ENCODE results near the gene MBD6. TPM values are rescaled to one million over a fixed set of nuclear protein-coding genes. Genes with fewer than 3 reads are reported as not detected.

Gene MBD6
- total RNA-seq, 1 donor from 2014 or later = 3.6 TPM

DNA sequence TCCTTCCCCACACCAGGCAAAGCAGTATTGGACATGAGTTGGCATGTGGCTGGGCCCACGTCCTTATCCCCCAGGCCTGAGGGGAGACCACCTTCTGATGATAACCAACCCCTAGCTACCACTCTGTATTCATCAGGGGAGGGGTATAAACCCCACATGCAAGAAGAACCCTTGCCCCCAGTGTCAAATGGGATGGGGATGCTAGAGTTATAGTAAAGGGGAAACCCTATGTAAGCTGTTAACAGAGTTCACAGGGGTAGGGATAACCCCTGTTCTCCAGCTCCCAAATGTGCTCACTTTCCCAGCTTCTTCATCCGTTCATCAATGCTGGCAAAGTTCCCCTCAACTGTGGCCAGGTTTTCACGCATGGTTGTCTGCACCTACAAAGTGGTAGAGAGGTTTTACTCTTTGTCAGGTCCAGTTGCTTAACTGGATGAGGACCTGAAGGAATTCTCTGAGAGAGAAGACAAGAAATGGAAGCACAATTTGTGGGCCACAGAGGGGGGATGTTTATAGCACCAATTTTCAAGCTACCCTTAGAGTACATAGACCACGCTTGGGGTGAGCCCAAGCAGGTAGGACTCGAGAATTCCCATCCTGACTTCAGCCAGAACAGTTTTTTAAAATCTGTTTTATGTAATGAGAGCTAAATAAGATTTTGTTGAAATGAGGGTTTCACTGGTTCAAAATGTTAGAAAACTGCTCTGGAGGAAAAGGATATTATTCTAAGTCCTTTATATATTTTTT lies 7.9 kb downstream of the MBD6 start:
- TF ChIP-seq, protein P1, sequence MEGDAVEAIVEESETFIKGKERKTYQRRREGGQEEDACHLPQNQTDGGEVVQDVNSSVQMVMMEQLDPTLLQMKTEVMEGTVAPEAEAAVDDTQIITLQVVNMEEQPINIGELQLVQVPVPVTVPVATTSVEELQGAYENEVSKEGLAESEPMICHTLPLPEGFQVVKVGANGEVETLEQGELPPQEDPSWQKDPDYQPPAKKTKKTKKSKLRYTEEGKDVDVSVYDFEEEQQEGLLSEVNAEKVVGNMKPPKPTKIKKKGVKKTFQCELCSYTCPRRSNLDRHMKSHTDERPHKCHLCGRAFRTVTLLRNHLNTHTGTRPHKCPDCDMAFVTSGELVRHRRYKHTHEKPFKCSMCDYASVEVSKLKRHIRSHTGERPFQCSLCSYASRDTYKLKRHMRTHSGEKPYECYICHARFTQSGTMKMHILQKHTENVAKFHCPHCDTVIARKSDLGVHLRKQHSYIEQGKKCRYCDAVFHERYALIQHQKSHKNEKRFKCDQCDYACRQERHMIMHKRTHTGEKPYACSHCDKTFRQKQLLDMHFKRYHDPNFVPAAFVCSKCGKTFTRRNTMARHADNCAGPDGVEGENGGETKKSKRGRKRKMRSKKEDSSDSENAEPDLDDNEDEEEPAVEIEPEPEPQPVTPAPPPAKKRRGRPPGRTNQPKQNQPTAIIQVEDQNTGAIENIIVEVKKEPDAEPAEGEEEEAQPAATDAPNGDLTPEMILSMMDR (IDR thresholded peaks at IDR 0.05) = no peak
- TF ChIP-seq EZH2 (IDR thresholded peaks at IDR 0.05) (no peak), EZH2phosphoT487 (IDR thresholded peaks at IDR 0.05) (no peak)
- DNase-seq (ENCODE audit: low spot score) = no peak
- Histone ChIP-seq H3K9me3 (ENCODE audit: low read depth) (no peaks in the 10 kb centered on the region), H3K9ac (no peak overlapping the region), H3K27me3 (no peaks in the 10 kb centered on the region), H3K4me1 (no peaks in the 10 kb centered on the region), H2AFZ (replicated peaks) (no peak overlapping the region), H4K20me1 (ENCODE audit: low read depth) (peaks cover 6% of the 10 kb centered on the region), H3K4me2 (no peak overlapping the region), H3F3A (ENCODE audit: low read depth) (peaks cover 16% of the 10 kb centered on the region), H3K27ac (no peak overlapping the region), H3K79me2 (ENCODE audit: low read depth) (no peaks in the 10 kb centered on the region), H3K36me3 (no peaks in the 10 kb centered on the region), H3K4me3 (no peak overlapping the region)
- peaks cover 7% of the 10 kb centered on the region for H3K4me1 Mint-ChIP-seq
- no peak overlapping the region for H3K4me3 Mint-ChIP-seq
- H3K36me3 Mint-ChIP-seq = peaks cover 38% of the 10 kb centered on the region
- peaks cover 4% of the 10 kb centered on the region for H3K27me3 Mint-ChIP-seq (ENCODE audit: insufficient read depth, low read depth)
- H3K27ac Mint-ChIP-seq = no peak overlapping the region
- no peaks in the 10 kb centered on the region for H3K9me3 Mint-ChIP-seq

DNA sequence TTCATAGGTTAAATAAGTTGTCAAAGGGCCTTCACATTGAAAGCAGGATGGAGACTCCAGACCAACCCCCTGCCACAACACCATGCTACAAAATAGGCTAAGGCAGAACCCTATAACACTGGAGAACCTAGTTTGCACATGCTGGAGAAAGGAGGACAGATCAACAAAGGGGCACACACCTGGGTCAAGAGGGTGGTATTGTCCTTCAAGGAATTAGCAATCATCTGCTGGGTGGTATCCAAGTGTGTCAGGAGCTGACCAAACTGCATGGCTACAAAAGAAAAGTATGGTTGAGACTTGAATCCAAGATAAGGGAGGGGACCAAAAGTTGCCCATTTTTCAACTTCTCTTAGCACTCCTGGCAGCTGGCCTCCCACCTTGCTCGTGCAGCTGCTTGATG lies 9.2 kb downstream of the MBD6 start:
- no peak overlapping the region for H3K4me3 Mint-ChIP-seq
- H4K20me1 ChIP-seq (ENCODE audit: low read depth) = peaks cover 6% of the 10 kb centered on the region
- no peak overlapping the region for H3K4me3 ChIP-seq
- H3K36me3 Mint-ChIP-seq = peaks cover 41% of the 10 kb centered on the region
- H3K27me3 Mint-ChIP-seq (ENCODE audit: insufficient read depth, low read depth) = peaks cover 5% of the 10 kb centered on the region
- H3K9me3 Mint-ChIP-seq = no peaks in the 10 kb centered on the region
- H3K27me3 ChIP-seq = no peaks in the 10 kb centered on the region
- no peak overlapping the region for H3K27ac ChIP-seq
- no peak for DNase-seq (ENCODE audit: low spot score)
- H3K27ac Mint-ChIP-seq = no peak overlapping the region
- peaks cover 16% of the 10 kb centered on the region for H3F3A ChIP-seq (ENCODE audit: low read depth)
- H3K9me3 ChIP-seq (ENCODE audit: low read depth) = no peaks in the 10 kb centered on the region
- no peak for TF ChIP-seq EZH2phosphoT487 (IDR thresholded peaks at IDR 0.05)
- TF ChIP-seq, protein P1 (IDR thresholded peaks at IDR 0.05) = no peak
- no peak for TF ChIP-seq EZH2 (IDR thresholded peaks at IDR 0.05)
- H3K4me1 Mint-ChIP-seq = peaks cover 7% of the 10 kb centered on the region
- H2AFZ ChIP-seq (replicated peaks) = no peak overlapping the region
- no peak overlapping the region for H3K9ac ChIP-seq
- no peak overlapping the region for H3K4me2 ChIP-seq
- no peaks in the 10 kb centered on the region for H3K36me3 ChIP-seq
- H3K4me1 ChIP-seq = no peaks in the 10 kb centered on the region
- no peaks in the 10 kb centered on the region for H3K79me2 ChIP-seq (ENCODE audit: low read depth)

DNA sequence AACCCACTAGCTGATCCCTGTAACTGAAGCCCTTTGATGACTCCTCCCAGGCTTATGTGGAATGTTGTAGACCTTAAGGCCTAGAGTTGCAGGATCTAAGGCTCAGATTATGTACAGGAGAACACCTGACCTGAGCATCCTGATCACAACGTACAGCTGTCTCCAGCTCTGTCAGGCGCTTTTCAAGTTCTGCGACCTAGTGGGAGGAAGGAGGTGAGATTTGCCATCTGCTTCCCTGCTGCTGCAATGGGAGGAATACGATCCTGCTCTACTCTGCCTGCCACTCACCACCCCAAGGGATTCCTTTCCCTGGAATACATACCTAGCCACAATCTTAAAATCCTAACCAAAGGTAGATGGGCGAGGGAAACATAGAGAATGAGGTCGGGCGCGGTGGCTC lies 10.5 kb downstream of the MBD6 start:
- no peaks in the 10 kb centered on the region for H3K9me3 ChIP-seq (ENCODE audit: low read depth)
- H3K27ac ChIP-seq = no peak overlapping the region
- no peak for DNase-seq (ENCODE audit: low spot score)
- H3K4me3 ChIP-seq = no peak overlapping the region
- peaks cover 12% of the 10 kb centered on the region for H3F3A ChIP-seq (ENCODE audit: low read depth)
- Mint-ChIP-seq H3K4me3 (no peak overlapping the region), H3K4me1 (peaks cover 2% of the 10 kb centered on the region), H3K27me3 (ENCODE audit: insufficient read depth, low read depth) (peaks cover 5% of the 10 kb centered on the region), H3K9me3 (no peaks in the 10 kb centered on the region), H3K36me3 (peaks cover 39% of the 10 kb centered on the region), H3K27ac (no peak overlapping the region)
- H4K20me1 ChIP-seq (ENCODE audit: low read depth) = peaks cover 6% of the 10 kb centered on the region
- no peaks in the 10 kb centered on the region for H3K79me2 ChIP-seq (ENCODE audit: low read depth)
- TF ChIP-seq, protein P1 (IDR thresholded peaks at IDR 0.05) = no peak
- TF ChIP-seq EZH2phosphoT487 (IDR thresholded peaks at IDR 0.05) (no peak), EZH2 (IDR thresholded peaks at IDR 0.05) (no peak)
- H3K4me2 ChIP-seq = no peak overlapping the region
- H3K27me3 ChIP-seq = no peaks in the 10 kb centered on the region
- no peaks in the 10 kb centered on the region for H3K4me1 ChIP-seq
- H2AFZ ChIP-seq (replicated peaks) = no peak overlapping the region
- H3K9ac ChIP-seq = no peak overlapping the region
- H3K36me3 ChIP-seq = no peaks in the 10 kb centered on the region

Data from neural progenitor cell (in vitro differentiated cells).